Measurements from ENCODE around the gene CCNF.

Gene CCNF

DNA sequence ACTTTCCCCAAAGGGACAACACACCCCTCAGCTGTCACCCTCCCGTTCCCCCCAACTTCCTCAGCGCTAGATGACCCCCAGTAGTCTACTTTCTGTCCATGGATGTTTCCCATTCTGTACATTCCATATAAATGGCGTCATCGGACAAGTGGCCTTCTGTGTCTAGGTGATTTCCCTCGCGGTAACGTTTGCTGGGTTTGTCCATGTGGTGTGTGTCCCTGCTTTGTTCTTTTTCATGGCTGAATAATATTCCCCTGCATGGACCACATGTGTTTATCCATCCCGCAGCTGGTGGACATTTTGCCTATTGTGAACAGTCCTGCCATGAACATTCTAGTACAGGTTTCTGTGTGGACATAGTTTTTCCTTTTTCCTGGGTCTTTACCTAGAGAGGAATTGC is 23.4 kb downstream of the CCNF start:
- ChIA-PET POLR2A (no interaction called here), CTCF (no interaction called here)
- no peak for DNase-seq (ENCODE audit: extremely low spot score)
- TF ChIP-seq, protein P1, sequence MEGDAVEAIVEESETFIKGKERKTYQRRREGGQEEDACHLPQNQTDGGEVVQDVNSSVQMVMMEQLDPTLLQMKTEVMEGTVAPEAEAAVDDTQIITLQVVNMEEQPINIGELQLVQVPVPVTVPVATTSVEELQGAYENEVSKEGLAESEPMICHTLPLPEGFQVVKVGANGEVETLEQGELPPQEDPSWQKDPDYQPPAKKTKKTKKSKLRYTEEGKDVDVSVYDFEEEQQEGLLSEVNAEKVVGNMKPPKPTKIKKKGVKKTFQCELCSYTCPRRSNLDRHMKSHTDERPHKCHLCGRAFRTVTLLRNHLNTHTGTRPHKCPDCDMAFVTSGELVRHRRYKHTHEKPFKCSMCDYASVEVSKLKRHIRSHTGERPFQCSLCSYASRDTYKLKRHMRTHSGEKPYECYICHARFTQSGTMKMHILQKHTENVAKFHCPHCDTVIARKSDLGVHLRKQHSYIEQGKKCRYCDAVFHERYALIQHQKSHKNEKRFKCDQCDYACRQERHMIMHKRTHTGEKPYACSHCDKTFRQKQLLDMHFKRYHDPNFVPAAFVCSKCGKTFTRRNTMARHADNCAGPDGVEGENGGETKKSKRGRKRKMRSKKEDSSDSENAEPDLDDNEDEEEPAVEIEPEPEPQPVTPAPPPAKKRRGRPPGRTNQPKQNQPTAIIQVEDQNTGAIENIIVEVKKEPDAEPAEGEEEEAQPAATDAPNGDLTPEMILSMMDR (IDR thresholded peaks at IDR 0.05; ENCODE audit: control extremely low read depth, extremely low read depth, low read depth, missing control alignments) = no peak

DNA sequence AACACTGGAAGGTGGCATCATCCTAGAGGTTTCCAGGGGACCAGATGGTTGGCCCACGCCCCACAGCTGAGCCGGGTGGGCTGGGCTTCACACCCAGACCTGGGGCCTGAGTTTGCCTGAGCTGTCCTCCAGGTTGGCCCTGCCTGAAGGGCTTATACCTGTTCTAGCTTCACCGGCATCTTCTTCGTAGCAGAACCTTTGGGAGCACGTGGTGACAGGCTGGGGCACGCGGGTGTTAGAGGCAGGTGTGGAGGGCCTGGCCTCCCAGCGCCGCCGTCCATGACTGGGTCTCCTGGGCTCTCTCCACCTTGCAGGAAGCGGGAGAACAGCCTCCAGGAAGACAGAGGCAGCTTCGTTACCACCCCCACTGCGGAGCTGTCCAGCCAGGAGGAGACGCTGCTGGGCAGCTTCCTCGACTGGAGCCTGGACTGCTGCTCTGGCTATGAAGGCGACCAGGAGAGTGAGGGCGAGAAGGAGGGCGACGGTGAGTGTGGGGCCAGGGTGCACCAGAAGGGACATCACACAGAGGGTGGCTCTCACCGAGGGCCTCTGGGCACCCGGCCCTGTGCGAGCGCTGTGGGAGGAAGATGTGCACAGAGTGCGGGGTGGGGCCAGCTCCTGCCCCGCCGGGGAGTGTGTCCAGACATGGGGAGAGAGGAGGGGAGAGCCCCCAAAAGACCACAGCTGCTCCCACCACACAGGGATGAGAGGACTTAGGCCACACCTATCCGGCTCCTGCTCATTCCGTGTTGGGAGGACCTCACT is 26.0 kb downstream of the CCNF start:
- CTCF ChIA-PET = interaction anchor here (1.2 to 3.1 kb wide), 3 partner anchors 9 to 26 kb away, joined by 3 to 11 read pairs (median 4); partner anchors contain the start of gene CCNF

DNA sequence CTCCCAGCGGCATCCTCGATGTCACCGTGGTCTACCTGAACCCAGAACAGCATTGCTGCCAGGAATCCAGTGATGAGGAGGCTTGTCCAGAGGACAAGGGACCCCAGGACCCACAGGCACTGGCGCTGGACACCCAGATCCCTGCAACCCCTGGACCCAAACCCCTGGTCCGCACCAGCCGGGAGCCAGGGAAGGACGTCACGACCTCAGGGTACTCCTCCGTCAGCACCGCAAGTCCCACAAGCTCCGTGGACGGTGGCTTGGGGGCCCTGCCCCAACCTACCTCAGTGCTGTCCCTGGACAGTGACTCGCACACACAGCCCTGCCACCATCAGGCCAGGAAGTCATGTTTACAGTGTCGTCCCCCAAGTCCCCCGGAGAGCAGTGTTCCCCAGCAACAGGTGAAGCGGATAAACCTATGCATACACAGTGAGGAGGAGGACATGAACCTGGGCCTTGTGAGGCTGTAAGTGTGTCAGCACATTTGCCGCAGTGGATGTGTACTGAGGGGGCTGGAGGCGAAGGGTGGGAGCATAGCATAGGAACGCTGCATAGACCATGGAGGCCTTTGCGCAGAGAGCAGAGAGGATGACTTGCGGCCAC is 27.4 kb downstream of the CCNF start:
- DNase-seq (ENCODE audit: extremely low spot score) = no peak
- CTCF ChIA-PET = interaction anchor here (1.3 to 3.1 kb wide), 2 partner anchors 12 to 27 kb away, joined by 3 to 11 read pairs; partner anchors contain the start of gene CCNF
- TF ChIP-seq, protein P1 (IDR thresholded peaks at IDR 0.05; ENCODE audit: control extremely low read depth, extremely low read depth, low read depth, missing control alignments) = no peak
- POLR2A ChIA-PET = no interaction called here

More for the DNA sequence above, 26.0 kb downstream of the CCNF start:
- DNase-seq (ENCODE audit: extremely low spot score) = no peak
- TF ChIP-seq, protein P1 (IDR thresholded peaks at IDR 0.05; ENCODE audit: control extremely low read depth, extremely low read depth, low read depth, missing control alignments) = no peak
- POLR2A ChIA-PET = no interaction called here

DNA sequence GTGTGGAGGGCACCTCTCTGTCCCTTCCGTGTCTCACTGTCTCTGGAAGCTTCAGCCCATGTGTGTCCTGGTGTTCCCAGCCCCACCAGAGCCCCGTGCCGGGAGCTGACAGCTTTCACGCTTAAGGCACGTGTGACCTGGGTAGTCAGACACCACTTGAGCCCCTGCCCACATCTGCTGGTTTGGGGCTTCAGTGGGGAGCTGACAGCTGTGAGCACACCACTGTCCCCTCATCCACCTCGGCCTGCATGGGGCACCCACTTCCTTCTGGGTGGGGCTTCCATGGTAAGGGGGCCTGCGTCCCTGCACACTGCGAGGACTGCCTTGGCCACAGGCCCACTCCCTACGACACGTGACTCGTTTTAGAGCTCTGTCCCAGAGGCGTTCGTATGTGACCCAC is 28.0 kb downstream of the CCNF start:
- ChIA-PET CTCF (interaction anchor here (1.3 to 3.2 kb wide), 3 partner anchors 11 to 28 kb away, joined by 3 to 11 read pairs (median 11); partner anchors contain the start of genes CCNF and NTN3), POLR2A (no interaction called here)
- DNase-seq (ENCODE audit: extremely low spot score) = no peak
- TF ChIP-seq, protein P1 (IDR thresholded peaks at IDR 0.05; ENCODE audit: control extremely low read depth, extremely low read depth, low read depth, missing control alignments) = no peak

DNA sequence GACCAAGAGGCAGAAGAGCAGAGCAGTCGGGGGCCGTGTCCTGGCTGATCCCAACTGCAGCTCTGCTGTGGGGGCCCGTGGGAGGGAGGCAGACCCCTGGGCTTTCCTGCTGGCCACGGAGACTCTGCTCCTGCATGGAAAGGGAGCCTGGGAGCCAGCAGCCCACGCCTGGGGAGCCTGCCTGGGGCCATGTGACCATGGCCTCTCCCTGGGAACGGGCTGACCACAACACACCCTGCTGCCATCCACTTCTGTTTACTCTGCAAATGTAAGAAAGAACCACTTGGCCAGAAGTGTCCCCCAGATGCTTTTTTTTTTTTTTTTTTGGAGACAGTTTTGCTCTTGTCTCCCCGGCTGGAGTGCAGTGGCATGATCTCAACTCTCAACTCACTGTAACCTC is 28.7 kb downstream of the CCNF start:
- no peak for DNase-seq (ENCODE audit: extremely low spot score)
- CTCF ChIA-PET = interaction anchor here (1.3 to 3.2 kb wide), 2 partner anchors 11 to 12 kb away, joined by 3 to 11 read pairs; partner anchors contain the start of gene NTN3
- POLR2A ChIA-PET = no interaction called here
- TF ChIP-seq, protein P1 (IDR thresholded peaks at IDR 0.05; ENCODE audit: control extremely low read depth, extremely low read depth, low read depth, missing control alignments) = no peak

DNA sequence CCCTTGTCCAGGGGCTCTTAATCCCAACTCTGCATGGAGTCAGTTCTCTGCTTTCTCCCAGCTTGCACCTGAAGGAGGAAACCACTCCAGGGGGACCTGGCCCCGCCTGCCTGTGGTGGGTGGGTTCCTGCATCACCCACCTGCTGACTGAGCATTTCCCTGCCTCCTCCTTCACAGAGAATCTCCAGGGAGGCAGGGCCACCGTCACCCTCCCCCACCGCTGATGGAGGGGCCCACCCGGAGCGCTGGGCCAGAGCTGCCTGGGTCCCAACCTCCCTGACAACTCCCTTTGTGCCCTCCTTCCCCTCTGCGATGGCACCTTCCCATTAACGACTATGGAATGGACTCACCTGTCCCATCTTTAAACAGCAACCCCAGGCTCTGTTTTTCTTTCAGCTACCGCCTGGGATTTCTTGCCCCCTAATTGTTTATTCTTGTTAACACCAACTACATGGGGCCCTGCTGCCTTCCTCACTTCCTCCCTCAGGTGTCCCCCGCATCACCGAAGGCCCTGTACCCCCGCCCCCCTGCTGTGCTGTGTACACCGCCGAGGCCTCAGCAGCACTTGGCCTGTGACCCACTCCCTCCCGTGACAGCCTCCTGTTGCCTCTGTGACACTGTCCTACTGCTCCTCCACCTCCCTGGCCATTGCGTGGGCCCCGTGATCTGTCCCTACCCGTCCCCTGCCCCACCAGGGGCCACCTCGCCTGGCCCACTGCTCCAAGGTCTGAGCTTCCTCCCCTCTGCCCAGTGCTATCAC is 29.8 kb downstream of the CCNF start:
- no peak for DNase-seq (ENCODE audit: extremely low spot score)
- ChIA-PET POLR2A (interaction anchor here (1.1 kb wide), 1 partner anchor 16 kb away, joined by 3 read pairs; the partner anchor contains the start of gene TBC1D24), CTCF (interaction anchor here (0.9 to 3.2 kb wide), 10 partner anchors 8 to 119 kb away, joined by 3 to 11 read pairs (median 3); partner anchors contain the start of genes ABCA3 and NTN3)
- TF ChIP-seq, protein P1 (IDR thresholded peaks at IDR 0.05; ENCODE audit: control extremely low read depth, extremely low read depth, low read depth, missing control alignments) = no peak
